GM12875 (cell line): ENCODE measurements around the gene MAML2.

ENCODE experiments used
- H3K4me3 ChIP-seq: one replicate; pipeline ENCODE4 v1.5.1; 2011; ENCODE audit warnings: low read depth, low read length, control low read depth
- TF ChIP-seq, protein P1 (sequence below): IDR thresholded peaks from 2 replicates; pipeline ENCODE4 v1.5.1; 2011; ENCODE audit warnings: low read depth, mild to moderate bottlenecking, control low read depth, inconsistent platforms, low read length, moderate library complexity, borderline replicate concordance; ENCODE audit not compliant: insufficient read depth

MAML2 gene

DNA sequence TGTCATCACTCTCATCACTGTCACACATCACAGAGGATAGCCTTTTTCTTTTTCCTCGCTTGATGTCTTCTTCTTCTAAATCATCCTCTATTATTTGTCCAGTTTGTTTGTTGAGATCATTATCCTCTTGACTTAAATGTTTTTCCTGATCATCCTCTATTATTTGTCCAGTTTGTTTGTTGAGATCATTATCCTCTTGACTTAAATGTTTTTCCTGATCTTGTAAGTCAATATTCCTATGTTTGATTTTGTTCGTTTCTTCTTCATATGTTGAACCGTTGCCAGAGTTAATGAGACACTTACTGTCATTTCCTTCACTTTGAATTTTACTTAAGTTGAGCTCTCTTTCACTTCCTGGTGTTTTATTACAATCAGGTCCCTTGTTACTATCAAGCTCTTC is 41.2 kb upstream of the MAML2 start:
- H3K4me3 ChIP-seq, result no peak overlapping the region
- TF ChIP-seq, protein P1, sequence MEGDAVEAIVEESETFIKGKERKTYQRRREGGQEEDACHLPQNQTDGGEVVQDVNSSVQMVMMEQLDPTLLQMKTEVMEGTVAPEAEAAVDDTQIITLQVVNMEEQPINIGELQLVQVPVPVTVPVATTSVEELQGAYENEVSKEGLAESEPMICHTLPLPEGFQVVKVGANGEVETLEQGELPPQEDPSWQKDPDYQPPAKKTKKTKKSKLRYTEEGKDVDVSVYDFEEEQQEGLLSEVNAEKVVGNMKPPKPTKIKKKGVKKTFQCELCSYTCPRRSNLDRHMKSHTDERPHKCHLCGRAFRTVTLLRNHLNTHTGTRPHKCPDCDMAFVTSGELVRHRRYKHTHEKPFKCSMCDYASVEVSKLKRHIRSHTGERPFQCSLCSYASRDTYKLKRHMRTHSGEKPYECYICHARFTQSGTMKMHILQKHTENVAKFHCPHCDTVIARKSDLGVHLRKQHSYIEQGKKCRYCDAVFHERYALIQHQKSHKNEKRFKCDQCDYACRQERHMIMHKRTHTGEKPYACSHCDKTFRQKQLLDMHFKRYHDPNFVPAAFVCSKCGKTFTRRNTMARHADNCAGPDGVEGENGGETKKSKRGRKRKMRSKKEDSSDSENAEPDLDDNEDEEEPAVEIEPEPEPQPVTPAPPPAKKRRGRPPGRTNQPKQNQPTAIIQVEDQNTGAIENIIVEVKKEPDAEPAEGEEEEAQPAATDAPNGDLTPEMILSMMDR, result no peak

DNA sequence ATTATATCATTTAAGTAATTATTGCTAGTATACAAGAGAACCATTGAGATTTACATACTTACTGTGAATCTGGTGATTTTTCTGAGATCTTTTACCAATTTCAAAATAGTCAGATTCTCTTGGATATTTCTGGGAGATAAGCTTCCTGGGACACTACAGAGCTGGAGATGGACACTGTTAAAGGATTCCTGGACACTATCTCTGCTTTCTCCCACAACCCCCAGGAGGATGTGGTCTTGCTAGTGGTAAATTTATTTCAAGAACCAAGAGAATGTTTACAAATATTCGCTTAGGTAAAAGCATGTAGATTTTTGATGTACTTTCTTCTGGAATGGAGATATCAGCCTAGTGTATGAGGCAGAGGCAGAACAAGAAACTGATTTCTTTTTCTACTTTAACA is 33.8 kb upstream of the MAML2 start:
- TF ChIP-seq, protein P1, result no peak
- H3K4me3 ChIP-seq, result no peak overlapping the region

DNA sequence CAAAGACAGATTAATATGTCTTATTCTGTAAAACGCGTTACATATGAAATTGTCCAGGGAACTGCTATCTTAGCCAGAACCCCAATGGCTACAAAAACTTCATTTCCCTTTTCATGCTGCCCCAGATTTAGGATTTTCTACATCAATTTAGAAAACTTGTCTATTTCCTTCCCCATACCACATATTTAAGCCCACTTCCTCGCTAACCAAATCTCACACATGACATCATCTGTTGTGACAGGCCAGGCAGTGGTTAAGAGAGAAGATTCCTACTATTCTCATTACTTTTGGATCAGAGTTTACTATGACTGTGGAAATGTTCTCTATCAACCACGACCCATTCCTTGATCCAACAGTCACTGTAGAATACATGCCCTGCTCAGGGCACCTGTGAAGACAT is 30.8 kb upstream of the MAML2 start:
- TF ChIP-seq, protein P1, result no peak
- H3K4me3 ChIP-seq, result no peak overlapping the region

DNA sequence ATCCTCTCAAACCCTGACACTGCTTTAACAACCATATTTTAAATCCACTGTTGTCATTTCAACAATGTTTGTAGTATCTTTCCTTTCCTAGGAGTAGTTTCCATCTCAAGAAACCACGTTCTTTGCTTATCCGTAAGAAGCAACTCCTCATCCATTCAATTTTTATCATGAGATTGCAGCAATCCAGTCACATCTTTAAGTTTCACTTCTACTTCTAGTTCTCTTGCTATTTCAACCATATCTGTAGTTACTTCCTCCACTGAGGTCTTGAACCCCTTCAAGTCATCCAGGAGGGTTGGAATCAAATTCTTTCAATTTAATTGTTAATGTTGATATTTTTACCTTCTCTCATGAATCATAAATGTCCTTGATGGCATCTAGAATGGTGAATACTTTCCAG is 24.3 kb upstream of the MAML2 start:
- H3K4me3 ChIP-seq, result no peak overlapping the region
- TF ChIP-seq, protein P1, result no peak

DNA sequence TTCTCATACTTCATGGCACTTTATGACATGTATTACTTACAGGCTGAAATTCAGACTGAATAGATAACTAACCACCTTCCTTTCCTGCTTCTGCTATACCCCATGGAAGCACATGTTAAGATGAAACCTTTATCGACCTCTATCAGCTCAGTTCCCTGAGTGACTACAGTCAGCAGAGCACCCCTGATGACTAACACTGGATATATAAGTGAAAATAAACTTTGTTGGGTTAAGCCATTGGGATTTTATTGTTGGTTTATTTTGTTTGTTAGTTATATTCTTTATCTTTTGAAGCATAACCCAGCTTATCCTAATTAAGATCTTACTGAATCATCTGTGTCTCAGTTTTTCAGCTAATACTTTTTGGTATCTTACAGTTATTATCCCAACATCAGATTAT is 23.0 kb upstream of the MAML2 start:
- TF ChIP-seq, protein P1, result no peak
- no peak overlapping the region for H3K4me3 ChIP-seq

DNA sequence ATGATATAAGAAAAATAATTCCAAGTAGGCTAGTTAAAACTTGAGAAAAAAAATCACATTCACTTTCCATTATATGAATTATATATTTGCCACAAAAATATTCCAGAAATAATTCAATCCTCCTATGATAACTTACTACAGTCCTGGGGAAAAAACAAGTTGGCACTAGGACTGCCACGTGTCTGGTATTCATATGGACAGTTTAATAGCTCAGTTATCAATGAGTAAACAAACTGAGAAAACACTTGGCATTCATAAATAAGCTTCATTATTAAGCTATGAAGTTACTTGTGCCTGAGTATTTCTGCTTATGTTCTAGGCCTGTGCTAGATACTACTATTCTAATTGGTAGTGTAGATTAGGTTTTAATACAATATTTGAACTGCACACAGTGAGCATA is 22.5 kb upstream of the MAML2 start:
- H3K4me3 ChIP-seq, result no peak overlapping the region
- TF ChIP-seq, protein P1, result no peak

DNA sequence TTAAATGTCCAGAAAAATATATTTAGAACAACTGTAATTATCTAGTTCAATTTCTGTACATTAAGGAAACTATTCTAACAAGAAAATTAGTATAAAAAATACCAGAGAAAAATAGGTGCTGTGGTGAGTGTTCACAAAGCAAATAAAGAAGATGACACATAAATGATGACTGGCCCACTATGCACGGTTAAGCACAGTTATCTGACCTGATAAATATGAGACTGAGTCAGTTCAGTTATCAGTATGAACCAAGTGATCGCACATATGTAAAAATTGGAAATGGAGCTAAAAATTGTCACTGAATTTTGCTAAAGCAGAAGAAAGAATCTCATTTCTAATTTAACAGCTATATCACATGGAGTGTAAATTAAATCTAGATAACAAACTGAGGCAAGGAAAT is 18.8 kb upstream of the MAML2 start:
- H3K4me3 ChIP-seq, result no peak overlapping the region
- TF ChIP-seq, protein P1, result no peak
